ENCODE measurements around the gene ATRNL1. TPM values are rescaled to one million over a fixed set of nuclear protein-coding genes. Genes with fewer than 3 reads are reported as not detected.

Gene ATRNL1
- total and polyA plus RNA-seq, 12 donors: 4.8 to 217 (median 92.4) TPM

DNA sequence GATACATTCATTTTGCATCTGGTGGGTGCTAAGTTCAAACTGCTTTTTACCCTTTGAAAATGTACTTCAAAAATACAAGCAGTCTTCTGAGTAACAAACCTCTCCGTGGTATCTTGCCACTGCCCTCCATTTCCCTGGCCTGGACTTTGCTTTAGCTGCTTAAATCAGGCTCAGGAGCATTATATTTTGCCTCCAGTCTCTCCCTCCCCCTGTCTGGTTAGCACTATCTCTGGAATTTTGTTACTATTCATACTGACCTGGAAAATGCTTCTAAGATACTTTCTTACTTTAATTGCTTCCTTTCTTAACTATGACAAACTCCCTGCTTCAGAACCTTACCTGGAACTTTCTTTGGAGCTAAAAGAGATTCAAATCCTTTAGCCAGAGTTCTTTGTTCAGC is 810.0 kb downstream of the ATRNL1 start:
- Histone ChIP-seq H3K4me3 (no peak overlapping the region), H3K4me1 (replicated peaks in 1 of 2) (no peaks in the 10 kb centered on the region), H3K27ac (no peak overlapping the region), H3K36me3 (replicated peaks in 1 of 2) (no peaks in the 10 kb centered on the region), H3K27me3 (no peaks in the 10 kb centered on the region), H3K9me3 (replicated peaks in 1 of 3) (no peaks in the 10 kb centered on the region)
- intact Hi-C loops (cut with DNase I): no loop called here
- DNase-seq: no peak
- 86 to 100% (median 92%) methylated on average over 1 of the region's 1 CpG for WGBS, 4 donors
- TF ChIP-seq POLR2A (IDR thresholded peaks at IDR 0.05): no peak
- TF ChIP-seq, protein P1, sequence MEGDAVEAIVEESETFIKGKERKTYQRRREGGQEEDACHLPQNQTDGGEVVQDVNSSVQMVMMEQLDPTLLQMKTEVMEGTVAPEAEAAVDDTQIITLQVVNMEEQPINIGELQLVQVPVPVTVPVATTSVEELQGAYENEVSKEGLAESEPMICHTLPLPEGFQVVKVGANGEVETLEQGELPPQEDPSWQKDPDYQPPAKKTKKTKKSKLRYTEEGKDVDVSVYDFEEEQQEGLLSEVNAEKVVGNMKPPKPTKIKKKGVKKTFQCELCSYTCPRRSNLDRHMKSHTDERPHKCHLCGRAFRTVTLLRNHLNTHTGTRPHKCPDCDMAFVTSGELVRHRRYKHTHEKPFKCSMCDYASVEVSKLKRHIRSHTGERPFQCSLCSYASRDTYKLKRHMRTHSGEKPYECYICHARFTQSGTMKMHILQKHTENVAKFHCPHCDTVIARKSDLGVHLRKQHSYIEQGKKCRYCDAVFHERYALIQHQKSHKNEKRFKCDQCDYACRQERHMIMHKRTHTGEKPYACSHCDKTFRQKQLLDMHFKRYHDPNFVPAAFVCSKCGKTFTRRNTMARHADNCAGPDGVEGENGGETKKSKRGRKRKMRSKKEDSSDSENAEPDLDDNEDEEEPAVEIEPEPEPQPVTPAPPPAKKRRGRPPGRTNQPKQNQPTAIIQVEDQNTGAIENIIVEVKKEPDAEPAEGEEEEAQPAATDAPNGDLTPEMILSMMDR (IDR thresholded peaks at IDR 0.05): no peak

DNA sequence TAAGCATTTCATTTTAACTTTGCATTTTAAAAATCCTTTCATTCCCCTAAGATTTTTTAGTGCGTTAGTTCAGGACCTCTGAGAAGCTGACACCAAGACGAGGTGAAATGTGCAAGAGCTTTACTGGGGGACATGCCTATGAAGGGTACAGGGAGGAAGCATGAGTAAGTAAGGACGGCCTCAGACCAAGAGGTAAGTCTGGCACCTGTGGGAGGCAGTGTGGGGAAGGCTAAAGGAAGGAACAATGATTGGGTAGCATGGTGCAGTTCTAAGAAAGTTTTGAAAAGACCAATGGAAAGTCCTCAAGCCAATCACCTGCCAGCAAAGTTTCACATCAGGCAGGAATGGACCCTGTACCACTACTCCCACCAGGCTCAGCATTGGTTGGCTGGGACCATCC is 810.7 kb downstream of the ATRNL1 start:
- 92 to 100% (median 95%) methylated on average over 3 of the region's 3 CpGs for WGBS, 4 donors
- intact Hi-C loops (cut with DNase I): no loop called here
- Histone ChIP-seq H3K4me1 (replicated peaks in 1 of 2) (no peaks in the 10 kb centered on the region), H3K27me3 (no peaks in the 10 kb centered on the region), H3K4me3 (no peak overlapping the region), H3K27ac (no peak overlapping the region), H3K9me3 (replicated peaks in 1 of 3) (no peaks in the 10 kb centered on the region), H3K36me3 (replicated peaks in 1 of 2) (no peaks in the 10 kb centered on the region)
- no peak for TF ChIP-seq POLR2A (IDR thresholded peaks at IDR 0.05)
- TF ChIP-seq, protein P1 (IDR thresholded peaks at IDR 0.05): no peak
- no peak for DNase-seq

DNA sequence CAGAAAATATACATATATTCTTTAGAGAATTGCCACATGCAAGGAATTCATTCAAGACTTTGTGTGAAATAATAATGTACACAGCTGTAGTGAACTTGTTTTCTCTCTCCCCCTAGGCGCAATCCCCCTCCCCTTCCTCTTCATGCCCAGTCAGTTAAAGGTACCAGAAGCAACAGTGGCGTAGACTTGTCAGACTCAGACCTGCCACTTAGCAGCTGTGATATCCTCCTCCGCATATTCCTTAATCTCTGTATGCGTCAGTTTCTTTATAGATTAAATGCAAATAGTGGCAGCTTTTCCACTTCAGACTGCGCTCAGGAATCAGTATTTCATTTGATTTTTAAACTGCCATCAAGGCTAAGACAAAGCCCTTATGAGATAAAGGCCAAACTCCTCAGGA is 815.9 kb downstream of the ATRNL1 start:
- no peak for TF ChIP-seq POLR2A (IDR thresholded peaks at IDR 0.05)
- TF ChIP-seq, protein P1 (IDR thresholded peaks at IDR 0.05): no peak
- Histone ChIP-seq H3K27me3 (no peaks in the 10 kb centered on the region), H3K9me3 (replicated peaks in 1 of 3) (no peaks in the 10 kb centered on the region), H3K4me3 (no peak overlapping the region), H3K27ac (no peak overlapping the region), H3K36me3 (replicated peaks in 1 of 2) (no peaks in the 10 kb centered on the region), H3K4me1 (replicated peaks in 1 of 2) (no peaks in the 10 kb centered on the region)
- intact Hi-C loops (cut with DNase I): no loop called here
- DNase-seq: no peak
- 95 to 97% (median 96%) methylated on average over 5 of the region's 5 CpGs for WGBS, 4 donors

DNA sequence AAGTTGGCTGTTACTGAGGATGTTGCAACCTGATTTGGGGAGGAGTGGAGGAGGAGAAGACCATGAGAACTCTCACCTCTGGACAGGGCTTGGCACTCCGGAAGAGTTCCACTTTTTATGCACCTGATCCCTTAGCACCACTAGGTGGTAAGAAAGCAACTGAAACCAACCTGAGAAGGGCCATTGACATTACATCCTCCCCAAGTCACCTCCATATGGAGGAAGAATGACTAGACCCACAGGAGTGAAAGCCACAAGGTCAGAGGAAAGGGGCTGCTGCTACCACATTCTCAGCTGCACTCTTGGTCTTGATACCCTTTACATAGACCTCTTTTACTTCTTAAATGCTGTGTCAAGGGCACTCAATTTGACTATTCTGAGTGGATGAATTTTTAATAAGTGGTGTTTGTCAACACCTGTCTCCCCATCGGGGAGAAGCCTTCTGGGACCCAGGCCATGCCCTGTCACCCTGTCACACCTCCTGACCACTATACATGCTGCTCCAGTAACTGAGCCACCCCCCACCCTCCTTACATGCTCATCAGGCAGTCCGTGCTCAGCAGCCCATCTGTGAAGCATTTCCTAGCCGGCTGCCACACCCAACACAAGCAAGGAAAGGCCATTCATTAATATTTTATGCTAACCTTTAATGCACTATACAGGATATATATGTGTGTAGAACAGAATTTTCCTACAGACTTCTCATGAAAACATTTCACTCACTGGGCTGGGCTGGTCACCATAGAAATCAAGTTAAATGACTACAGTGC is 817.0 kb downstream of the ATRNL1 start:
- no peak overlapping the region for H3K27ac ChIP-seq
- TF ChIP-seq, protein P1 (IDR thresholded peaks at IDR 0.05): no peak
- TF ChIP-seq POLR2A (IDR thresholded peaks at IDR 0.05): no peak
- 87 to 93% (median 91%) methylated on average over 4 of the region's 4 CpGs for WGBS, 4 donors
- no peaks in the 10 kb centered on the region for H3K27me3 ChIP-seq
- no peaks in the 10 kb centered on the region for H3K4me1 ChIP-seq (replicated peaks in 1 of 2)
- no peaks in the 10 kb centered on the region for H3K36me3 ChIP-seq (replicated peaks in 1 of 2)
- no peaks in the 10 kb centered on the region for H3K9me3 ChIP-seq (replicated peaks in 1 of 3)
- no peak for DNase-seq
- intact Hi-C loops (cut with DNase I): no loop called here
- no peak overlapping the region for H3K4me3 ChIP-seq
